HG02798 (cell line): Measurements from ENCODE around the gene FGR.
"Not testable (repeated sequence)": the region's sequence is repeated elsewhere in the genome, so short reads cannot be mapped to it uniquely, and the experiment has no call there.

ENCODE experiments used
- ATAC-seq: cut with Tn5 transposase; IDR thresholded peaks from one replicate; pipeline ENCODE4 v1.9.1; 2021; ENCODE audit warnings: mild to moderate bottlenecking; ENCODE audit not compliant: unreplicated experiment, poor library complexity

The FGR gene

GRCh38 chr1:27661412-27662075 is 26.6 kb upstream of the FGR start:
- ATAC-seq, result no peak

- no peak for ATAC-seq
These were observed 25.4 kb upstream of the FGR start for GRCh38 chr1:27660300-27660835.

- peak; percentile 75 for ATAC-seq
These were observed 24.7 kb upstream of the FGR start for GRCh38 chr1:27659497-27660299.

GRCh38 chr1:27658951-27659496 is 24.0 kb upstream of the FGR start:
- ATAC-seq, result peak; percentile 7

- ATAC-seq, result no peak
These were observed 21.3 kb upstream of the FGR start for GRCh38 chr1:27656157-27656893.

GRCh38 chr1:27655151-27655937 is 20.4 kb upstream of the FGR start:
- ATAC-seq, result no peak

- no peak for ATAC-seq
These were observed 17.3 kb upstream of the FGR start for GRCh38 chr1:27652111-27652864.

- no peak for ATAC-seq
These were observed 15.7 kb upstream of the FGR start for GRCh38 chr1:27650539-27651175.

- no peak for ATAC-seq
These were observed 15.2 kb upstream of the FGR start for GRCh38 chr1:27650171-27650538.

- no peak for ATAC-seq
These were observed 14.3 kb upstream of the FGR start for GRCh38 chr1:27649306-27649635.

- no peak for ATAC-seq
These were observed 13.8 kb upstream of the FGR start for GRCh38 chr1:27648602-27649305.

- ATAC-seq, result no peak
These were observed 12.3 kb upstream of the FGR start for GRCh38 chr1:27647328-27647727.

- no peak for ATAC-seq
These were observed 11.7 kb upstream of the FGR start for GRCh38 chr1:27646676-27647075.

- ATAC-seq, result no peak
These were observed 10.1 kb upstream of the FGR start for GRCh38 chr1:27645071-27645415.

- ATAC-seq, result no peak
These were observed 9.5 kb upstream of the FGR start for GRCh38 chr1:27644369-27645070.

GRCh38 chr1:27643600-27644368 is 8.8 kb upstream of the FGR start:
- peak; percentile 70 for ATAC-seq

GRCh38 chr1:27640514-27640913 is 5.5 kb upstream of the FGR start:
- not testable (repeated sequence) for ATAC-seq
